LHCN-M2 (cell line): ENCODE results near the gene LHX4. TPM values are rescaled to one million over a fixed set of nuclear protein-coding genes. Genes with fewer than 3 reads are reported as not detected.

Source experiments
- DNase-seq: peaks from one replicate; pipeline ENCODE4 v3.0.0-alpha.2; 2012; ENCODE audit warnings: low read depth
- total RNA-seq: library from RNA; depleted of rRNA; stranded (reverse); fragments of >200 nt; gene quantifications from 2 replicates; pipeline ENCODE4 v1.2.3, GENCODE V29; 2014

The LHX4 gene
- total RNA-seq, 1 experiment from 2014 or later: 0.11 TPM

- DNase-seq: no peak
These were observed 27.4 kb downstream of the LHX4 start for GRCh38 chr1:180257486-180257885.

- no peak for DNase-seq
These were observed 28.2 kb downstream of the LHX4 start for GRCh38 chr1:180258290-180258689.

- DNase-seq: no peak
These were observed 28.9 kb downstream of the LHX4 start for GRCh38 chr1:180258935-180259334.

- no peak for DNase-seq
These were observed 29.6 kb downstream of the LHX4 start for GRCh38 chr1:180259431-180260338.

- no peak for DNase-seq
These were observed 30.5 kb downstream of the LHX4 start for GRCh38 chr1:180260541-180260940.

GRCh38 chr1:180261030-180261429, 31.0 kb downstream of the LHX4 start:
- DNase-seq: no peak

GRCh38 chr1:180261524-180262155, 31.6 kb downstream of the LHX4 start:
- no peak for DNase-seq

- DNase-seq: peak; percentile 40
These were observed 32.8 kb downstream of the LHX4 start for GRCh38 chr1:180262628-180263488.

- no peak for DNase-seq
These were observed 34.5 kb downstream of the LHX4 start for GRCh38 chr1:180264595-180264994.

GRCh38 chr1:180265201-180265600, 35.1 kb downstream of the LHX4 start:
- DNase-seq: no peak

- DNase-seq: no peak
These were observed 35.8 kb downstream of the LHX4 start for GRCh38 chr1:180265871-180266270.

GRCh38 chr1:180266275-180267210, 36.5 kb downstream of the LHX4 start:
- no peak for DNase-seq

- no peak for DNase-seq
These were observed 37.1 kb downstream of the LHX4 start for GRCh38 chr1:180267211-180267561.

- DNase-seq: no peak
These were observed 37.9 kb downstream of the LHX4 start for GRCh38 chr1:180267761-180268555.

- DNase-seq: no peak
These were observed 38.6 kb downstream of the LHX4 start for GRCh38 chr1:180268556-180269075.

- DNase-seq: peak; percentile 62
These were observed 39.8 kb downstream of the LHX4 start for GRCh38 chr1:180269645-180270529.

GRCh38 chr1:180270530-180271271, 40.6 kb downstream of the LHX4 start:
- no peak for DNase-seq
